GM12872 (cell line): ENCODE measurements around the gene MICAL2.

Experiments
- TF ChIP-seq, protein P1 (sequence below): IDR thresholded peaks from 3 replicates; pipeline ENCODE4 v1.5.1; 2011; ENCODE audit warnings: low read depth, mild to moderate bottlenecking, low read length, moderate library complexity; ENCODE audit not compliant: insufficient read depth

Gene MICAL2

GRCh38 chr11:12198251-12199222 lies 88.1 kb downstream of the MICAL2 start:
- TF ChIP-seq, protein P1, sequence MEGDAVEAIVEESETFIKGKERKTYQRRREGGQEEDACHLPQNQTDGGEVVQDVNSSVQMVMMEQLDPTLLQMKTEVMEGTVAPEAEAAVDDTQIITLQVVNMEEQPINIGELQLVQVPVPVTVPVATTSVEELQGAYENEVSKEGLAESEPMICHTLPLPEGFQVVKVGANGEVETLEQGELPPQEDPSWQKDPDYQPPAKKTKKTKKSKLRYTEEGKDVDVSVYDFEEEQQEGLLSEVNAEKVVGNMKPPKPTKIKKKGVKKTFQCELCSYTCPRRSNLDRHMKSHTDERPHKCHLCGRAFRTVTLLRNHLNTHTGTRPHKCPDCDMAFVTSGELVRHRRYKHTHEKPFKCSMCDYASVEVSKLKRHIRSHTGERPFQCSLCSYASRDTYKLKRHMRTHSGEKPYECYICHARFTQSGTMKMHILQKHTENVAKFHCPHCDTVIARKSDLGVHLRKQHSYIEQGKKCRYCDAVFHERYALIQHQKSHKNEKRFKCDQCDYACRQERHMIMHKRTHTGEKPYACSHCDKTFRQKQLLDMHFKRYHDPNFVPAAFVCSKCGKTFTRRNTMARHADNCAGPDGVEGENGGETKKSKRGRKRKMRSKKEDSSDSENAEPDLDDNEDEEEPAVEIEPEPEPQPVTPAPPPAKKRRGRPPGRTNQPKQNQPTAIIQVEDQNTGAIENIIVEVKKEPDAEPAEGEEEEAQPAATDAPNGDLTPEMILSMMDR: no peak

- TF ChIP-seq, protein P1: no peak
These were observed 89.0 kb downstream of the MICAL2 start for GRCh38 chr11:12199231-12199948.

- TF ChIP-seq, protein P1: no peak
These were observed 90.0 kb downstream of the MICAL2 start for GRCh38 chr11:12200279-12200990.

DNA sequence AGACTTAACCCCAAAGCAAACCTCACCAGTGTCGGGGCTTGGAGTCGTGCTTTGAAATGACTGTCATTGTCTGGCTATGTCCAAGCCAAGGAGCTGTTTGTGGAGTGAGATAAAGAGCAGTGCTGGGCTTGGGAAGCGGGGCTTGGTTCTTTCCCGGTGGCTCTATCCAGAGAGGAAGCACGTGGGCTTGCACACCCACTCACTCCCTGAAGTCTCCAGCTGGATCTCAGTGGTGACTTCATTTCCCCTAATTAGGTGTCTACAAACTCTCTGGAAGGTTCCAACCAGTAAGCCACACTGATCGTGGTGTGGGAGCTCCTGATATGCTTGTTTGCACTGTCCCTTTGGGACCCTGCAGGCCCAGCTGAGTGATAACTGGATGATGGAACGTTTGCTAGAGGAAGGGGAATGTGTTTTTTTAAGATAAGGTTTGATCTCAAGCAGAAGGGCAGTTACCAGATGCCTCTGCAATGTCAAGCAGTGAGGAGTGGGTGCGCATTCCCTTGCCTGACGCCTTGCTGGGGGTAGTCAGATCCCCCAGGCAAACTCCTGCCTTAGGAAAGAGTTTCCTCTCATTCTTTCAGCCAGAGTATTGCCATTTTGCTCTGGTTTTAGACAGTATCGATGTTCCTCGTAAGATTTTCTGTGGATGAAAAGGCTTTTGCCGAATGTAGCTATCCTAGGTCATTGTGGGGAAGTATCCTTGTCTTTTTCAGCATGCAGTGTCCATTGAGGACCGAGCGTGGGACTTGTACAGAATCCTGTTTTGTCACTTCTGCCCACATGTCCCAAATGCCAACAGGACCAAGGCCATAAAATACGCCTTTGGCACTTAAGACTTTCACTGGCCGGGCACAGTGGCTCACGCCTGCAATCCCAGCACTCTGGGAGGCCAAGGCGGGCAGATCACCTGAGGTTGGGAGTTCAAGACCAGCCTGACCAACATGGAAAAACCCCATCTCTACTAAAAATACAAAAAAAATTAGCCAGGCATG lies 90.9 kb downstream of the MICAL2 start:
- TF ChIP-seq, protein P1: no peak

DNA sequence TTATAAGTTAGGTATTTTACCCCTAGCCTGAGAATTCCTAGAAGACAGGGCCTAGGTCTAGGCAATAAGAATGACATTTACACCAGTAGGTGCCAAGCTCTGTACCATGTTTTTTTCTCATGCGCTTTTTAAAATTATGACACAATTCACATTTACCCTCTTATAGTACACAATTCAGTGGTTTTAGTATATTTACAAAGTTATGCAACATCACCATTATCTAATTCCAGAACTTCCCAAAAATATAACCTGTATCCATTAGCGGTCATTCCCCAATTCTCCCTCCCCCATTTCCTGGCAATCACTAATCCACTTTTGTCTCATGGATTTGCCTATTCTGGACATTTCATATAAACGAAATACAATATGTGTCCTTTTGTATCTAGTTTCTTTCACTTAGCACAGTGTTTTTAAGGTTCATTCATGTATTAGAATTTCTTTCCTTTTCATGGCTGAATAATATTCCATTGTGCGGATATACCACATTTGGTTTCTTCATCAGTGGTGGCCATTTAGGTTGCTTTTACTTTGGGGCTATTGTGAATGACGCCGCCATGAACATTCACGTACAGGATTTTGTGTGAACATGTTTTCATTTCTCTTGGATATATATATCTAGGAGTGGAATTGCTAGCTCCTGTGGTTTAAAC lies 92.4 kb downstream of the MICAL2 start:
- TF ChIP-seq, protein P1: no peak

GRCh38 chr11:12204506-12204905 lies 94.1 kb downstream of the MICAL2 start:
- TF ChIP-seq, protein P1: no peak
